ENCODE results near the gene SLC12A7. TPM values are rescaled to one million over a fixed set of nuclear protein-coding genes. Genes with fewer than 3 reads are reported as not detected.
A peak's percentile ranks its signal among the peaks of the same experiment; 100 is the strongest.
"Not testable (repeated sequence)": the region's sequence is repeated elsewhere in the genome, so short reads cannot be mapped to it uniquely, and the experiment has no call there.

SLC12A7 gene
- total RNA-seq, 1 experiment from 2014 or later: 30.8 TPM

DNA sequence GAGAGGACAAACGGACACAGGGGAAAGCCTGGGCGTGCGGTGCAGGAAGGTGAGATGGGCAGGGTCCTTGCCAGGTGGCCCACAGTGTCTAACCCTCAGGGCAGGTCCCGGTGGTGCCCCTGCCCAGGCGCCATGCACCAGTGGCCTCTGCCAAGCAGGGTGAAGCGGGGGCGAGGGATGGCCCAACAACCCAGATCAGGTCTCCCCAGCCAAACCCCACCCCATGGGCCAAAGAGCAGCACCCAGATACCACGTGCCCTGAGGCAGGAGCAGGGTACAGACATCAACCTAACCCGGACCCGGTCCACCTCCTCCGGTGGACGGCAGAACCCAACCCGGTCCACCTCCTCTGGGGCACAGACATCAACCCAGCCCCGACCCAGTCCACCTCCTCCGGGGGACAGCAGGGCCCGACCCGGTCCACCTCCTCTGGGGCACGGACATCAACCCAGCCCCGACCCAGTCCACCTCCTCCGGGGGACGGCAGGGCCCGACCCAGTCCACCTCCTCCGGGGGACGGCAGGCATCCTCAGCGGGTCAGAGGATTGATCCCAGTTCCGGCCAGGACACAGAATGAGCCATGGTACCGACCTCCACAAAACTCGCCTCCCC is 12.8 kb downstream of the SLC12A7 start:
- Histone ChIP-seq H2BK12ac (ENCODE audit: insufficient read length, low read depth, low read length) (no peak overlapping the region), H3K27me3 (ENCODE audit: insufficient read depth, low read length) (no peaks in the 10 kb centered on the region), H3K14ac (ENCODE audit: insufficient read depth, low read length) (0 out of 2 replicates have a peak overlapping the region, but pooled peaks have one; percentile 26), H3K9me3 (ENCODE audit: control insufficient read depth, low read depth, low read length) (no peaks in the 10 kb centered on the region), H4K8ac (replicated peaks; ENCODE audit: insufficient read length, low read depth, low read length) (no peak overlapping the region), H3K4me1 (ENCODE audit: insufficient read depth, low read length) (no peaks in the 10 kb centered on the region; the same call in 1 of the 2 replicates), H2AK5ac (ENCODE audit: insufficient read length, low read length) (no peak overlapping the region), H2BK15ac (ENCODE audit: low read depth, low read length) (no peak overlapping the region), H3K4me2 (ENCODE audit: insufficient read depth, insufficient read length, low read length) (no peak overlapping the region), H2BK5ac (ENCODE audit: insufficient read length, low read length) (no peak overlapping the region), H3K23me2 (ENCODE audit: insufficient read length, low read depth, low read length, poor library complexity, severe bottlenecking) (no peaks in the 10 kb centered on the region), H3K56ac (ENCODE audit: insufficient read length, low read depth, low read length) (no peak overlapping the region), H3K27ac (ENCODE audit: insufficient read length, low read depth, low read length) (no peak overlapping the region), H4K5ac (ENCODE audit: insufficient read length, low read depth, low read length) (no peak overlapping the region), H3K18ac (ENCODE audit: insufficient read length, low read depth, low read length) (peak overlapping the region; percentile 5), H2AFZ (ENCODE audit: low read length) (no peak overlapping the region), H2BK120ac (ENCODE audit: low read depth, low read length, poor library complexity, severe bottlenecking) (no peak overlapping the region), H3K79me1 (ENCODE audit: insufficient read depth, low read depth, low read length, poor library complexity, severe bottlenecking) (no peaks in the 10 kb centered on the region), H3K23ac (ENCODE audit: insufficient read length, low read depth, low read length) (no peak overlapping the region), H3K4ac (ENCODE audit: low read depth, low read length) (no peak overlapping the region), H2BK20ac (ENCODE audit: low read depth, low read length, poor library complexity, severe bottlenecking) (no peak overlapping the region), H3K9ac (ENCODE audit: extremely low read depth, insufficient read length, low read length) (no peak overlapping the region), H3T11ph (ENCODE audit: low read length) (no peak overlapping the region), H4K20me1 (ENCODE audit: control insufficient read depth, insufficient read depth, insufficient read length) (no peaks in the 10 kb centered on the region), H4K91ac (ENCODE audit: insufficient read length, low read depth, low read length) (no peak overlapping the region), H3K79me2 (ENCODE audit: insufficient read depth, low read length) (peaks cover 1% of the 10 kb centered on the region; the same call in 1 of the 2 replicates)
- no CpG with 5 or more reads among the region's 28 CpGs for WGBS (ENCODE audit: extremely low coverage, insufficient read length, low lambda C conversion rate)
- no peaks in the 10 kb centered on the region for H3K9me3 Mint-ChIP-seq
- TF ChIP-seq CTCF (conservative IDR thresholded peaks at IDR 0.05): no peak
- no peaks in the 10 kb centered on the region; the same call in 1 of the 2 replicates for H3K27me3 Mint-ChIP-seq (ENCODE audit: low read depth)
- no peak for DNase-seq
- peaks cover 45 to 82% of the 10 kb centered on the region in 2 experiments for H3K4me1 Mint-ChIP-seq
- no peak overlapping the region for H3K4me3 Mint-ChIP-seq
- H3K27ac Mint-ChIP-seq: peak overlapping the region in 2 of 3 experiments; percentile 66 to 81; a peak in 2 of 7 replicates
- H3K36me3 Mint-ChIP-seq (ENCODE audit: insufficient read depth in 1 of 3, low read depth in 3 of 3): peaks cover 6 to 11% (median 11%) of the 10 kb centered on the region in 3 experiments; a peak in 6 of 7 replicates

GRCh38 chr5:1097988-1098385 is 13.9 kb downstream of the SLC12A7 start:
- not testable (repeated sequence) for H3K56ac ChIP-seq (ENCODE audit: insufficient read length, low read depth, low read length); DNase-seq; H3K27me3 Mint-ChIP-seq (ENCODE audit: low read depth); H3K23me2 ChIP-seq (ENCODE audit: insufficient read length, low read depth, low read length, poor library complexity, severe bottlenecking); H2BK5ac ChIP-seq (ENCODE audit: insufficient read length, low read length); H3K14ac ChIP-seq (ENCODE audit: insufficient read depth, low read length); H2AFZ ChIP-seq (ENCODE audit: low read length); H3K18ac ChIP-seq (ENCODE audit: insufficient read length, low read depth, low read length); H3K4me2 ChIP-seq (ENCODE audit: insufficient read depth, insufficient read length, low read length); H4K8ac ChIP-seq (replicated peaks; ENCODE audit: insufficient read length, low read depth, low read length); H3K9me3 Mint-ChIP-seq; H3K27ac ChIP-seq (ENCODE audit: insufficient read length, low read depth, low read length); H3K4ac ChIP-seq (ENCODE audit: low read depth, low read length); H3K9me3 ChIP-seq (ENCODE audit: control insufficient read depth, low read depth, low read length); H2BK12ac ChIP-seq (ENCODE audit: insufficient read length, low read depth, low read length); H2BK120ac ChIP-seq (ENCODE audit: low read depth, low read length, poor library complexity, severe bottlenecking); H3K27me3 ChIP-seq (ENCODE audit: insufficient read depth, low read length); H3K79me2 ChIP-seq (ENCODE audit: insufficient read depth, low read length); H4K5ac ChIP-seq (ENCODE audit: insufficient read length, low read depth, low read length); H2BK20ac ChIP-seq (ENCODE audit: low read depth, low read length, poor library complexity, severe bottlenecking); H3K4me1 ChIP-seq (ENCODE audit: insufficient read depth, low read length); H4K20me1 ChIP-seq (ENCODE audit: control insufficient read depth, insufficient read depth, insufficient read length); H3K27ac Mint-ChIP-seq; H2BK15ac ChIP-seq (ENCODE audit: low read depth, low read length); H2AK5ac ChIP-seq (ENCODE audit: insufficient read length, low read length); H3K79me1 ChIP-seq (ENCODE audit: insufficient read depth, low read depth, low read length, poor library complexity, severe bottlenecking); H3T11ph ChIP-seq (ENCODE audit: low read length); H3K9ac ChIP-seq (ENCODE audit: extremely low read depth, insufficient read length, low read length); H4K91ac ChIP-seq (ENCODE audit: insufficient read length, low read depth, low read length); H3K4me3 Mint-ChIP-seq; H3K23ac ChIP-seq (ENCODE audit: insufficient read length, low read depth, low read length)
- no CpG with 5 or more reads among the region's 7 CpGs for WGBS (ENCODE audit: extremely low coverage, insufficient read length, low lambda C conversion rate)
- peaks cover 40 to 73% of the 10 kb centered on the region in 2 experiments for H3K4me1 Mint-ChIP-seq
- H3K36me3 Mint-ChIP-seq (ENCODE audit: insufficient read depth in 1 of 3, low read depth in 3 of 3): peaks cover 6 to 13% (median 11%) of the 10 kb centered on the region in 3 experiments; a peak in 6 of 7 replicates

All from H9 (cell line).